HCT116 (cell line): ENCODE results near the gene NKPD1. TPM values are rescaled to one million over a fixed set of nuclear protein-coding genes. Genes with fewer than 3 reads are reported as not detected.

Experiments used
- ATAC-seq: fragments of 200-7000 bp; cut with Tn5 transposase; 2 replicates; pipeline ENCODE4 v1.9.1; 2020; ENCODE audit warnings: mild to moderate bottlenecking, moderate library complexity
- BruUV-seq: library from RNA; stranded (reverse); fragments of 400-500 nt; replicated peaks from 2 replicates; lab custom pipeline; 2021; lab: Mats Ljungman, UMichigan
- CTCF ChIA-PET: fragments of 300-600 bp; sonication (Branson Sonifier 250); formaldehyde crosslinking; loops from one replicate; lab custom pipeline; 2021; ENCODE audit warnings: antibody characterized with exemption; lab: Charles Lee
- POLR2A ChIA-PET: fragments of 300-600, 350-600 bp; sonication (Branson Sonifier 250); formaldehyde crosslinking; loops from one replicate; lab custom pipeline; 2021; ENCODE audit warnings: antibody characterized with exemption; lab: Charles Lee
- RAD21 ChIA-PET, 2 experiments: fragments of 300-600 bp; sonication (Branson Sonifier 250); formaldehyde crosslinking; loops; one replicate each; lab custom pipeline; 2023; ENCODE audit warnings: low total read pairs in 2 of 2; ENCODE audit not compliant: uncharacterized antibody in 2 of 2, unreplicated experiment in 2 of 2, low non-redundant PET in 1 of 2; lab: Charles Lee
- DNase-seq: peaks from one replicate; pipeline ENCODE4 v3.0.0-alpha.2; 2010; ENCODE audit warnings: low read depth, low spot score
- H2AFZ ChIP-seq: fragments of 200-600 bp; shearing (Covaris generic), sonication (generic); 2 replicates; pipeline ENCODE4 v1.6.1; 2017; ENCODE audit warnings: low read depth, mixed run types, mixed read lengths, antibody characterized with exemption, low read length; ENCODE audit not compliant: poor library complexity, severe bottlenecking
- H3K27ac ChIP-seq: 2 replicates; pipeline ENCODE4 v1.5.1; 2012; ENCODE audit warnings: low read depth, low read length
- H3K27me3 ChIP-seq: fragments of 200-600 bp; sonication (generic); 2 replicates; pipeline ENCODE4 v1.6.1; 2016; ENCODE audit warnings: mixed run types, low read length, mixed read lengths; ENCODE audit not compliant: insufficient read depth
- H3K36me3 ChIP-seq, 2 experiments: fragments of 200-500 bp in 1 of 2; fragments of 200-600 bp in 1 of 2; sonication (Bioruptor generic) in 1 of 2; sonication (generic) in 1 of 2; 2 replicates each; pipeline versions ENCODE4 v1.5.1 to v1.6.1; 2014 to 2016; ENCODE audit warnings: low read length in 2 of 2, inconsistent platforms in 1 of 2, mixed read lengths in 1 of 2, mixed run types in 1 of 2; ENCODE audit not compliant: insufficient read depth in 2 of 2, control insufficient read depth in 1 of 2
- H3K4me1 ChIP-seq, 2 experiments: fragments of 200-600 bp in 1 of 2; sonication (generic) in 1 of 2; 2 replicates each; pipeline versions ENCODE4 v1.5.1 to v1.6.1; 2012 to 2017; ENCODE audit warnings: low read length in 2 of 2, inconsistent platforms in 1 of 2, mild to moderate bottlenecking in 1 of 2, mixed read lengths in 1 of 2, mixed run types in 1 of 2, moderate library complexity in 1 of 2; ENCODE audit not compliant: insufficient read depth in 2 of 2, control insufficient read depth in 1 of 2
- H3K4me2 ChIP-seq: fragments of 200-600 bp; sonication (generic); 2 replicates; pipeline ENCODE4 v1.6.1; 2017; ENCODE audit warnings: mixed run types, low read length, mixed read lengths
- H3K4me3 ChIP-seq, 2 experiments: fragments of 200-600 bp in 1 of 2; sonication (generic) in 1 of 2; replicated peaks in 1 of 2; 2 replicates each; pipeline ENCODE4 v1.5.1; 2011 to 2016; ENCODE audit warnings: low read length in 2 of 2, control low read depth in 1 of 2, low read depth in 1 of 2, mild to moderate bottlenecking in 1 of 2, mixed read lengths in 1 of 2, mixed run types in 1 of 2
- H3K79me2 ChIP-seq: fragments of 200-600 bp; sonication (generic); 2 replicates; pipeline ENCODE4 v1.6.1; 2017; ENCODE audit warnings: mild to moderate bottlenecking, mixed run types, low read length, moderate library complexity, mixed read lengths; ENCODE audit not compliant: insufficient read depth
- H3K9ac ChIP-seq: fragments of 200-600 bp; sonication (generic); 2 replicates; pipeline ENCODE4 v1.6.1; 2016; ENCODE audit warnings: low read length, mixed read lengths
- H3K9me2 ChIP-seq: fragments of 200-600 bp; sonication (generic), shearing (Covaris generic); 2 replicates; pipeline ENCODE4 v1.6.1; 2017; ENCODE audit warnings: mixed run types, mild to moderate bottlenecking, moderate library complexity; ENCODE audit not compliant: insufficient read depth
- H3K9me3 ChIP-seq, 2 experiments: fragments of 200-500 bp in 1 of 2; fragments of 200-600 bp in 1 of 2; sonication (Bioruptor generic) in 1 of 2; sonication (generic) in 1 of 2; 2 replicates each; pipeline ENCODE4 v1.6.1; 2014 to 2017; ENCODE audit warnings: low read length in 2 of 2, mixed read lengths in 2 of 2, inconsistent platforms in 1 of 2, low read depth in 1 of 2, mild to moderate bottlenecking in 1 of 2, mixed run types in 1 of 2, moderate library complexity in 1 of 2; ENCODE audit not compliant: control insufficient read depth in 1 of 2, insufficient read depth in 1 of 2
- H4K20me1 ChIP-seq: fragments of 200-600 bp; sonication (generic), shearing (Covaris generic); 2 replicates; pipeline ENCODE4 v1.6.1; 2017; ENCODE audit warnings: mixed run types, mild to moderate bottlenecking, moderate library complexity; ENCODE audit not compliant: insufficient read depth
- ATF3 ChIP-seq: IDR thresholded peaks from 2 replicates; pipeline ENCODE4 v1.6.1; 2012
- CBX3 ChIP-seq: IDR thresholded peaks from 2 replicates; pipeline ENCODE4 v1.6.1; 2012; ENCODE audit warnings: low read depth
- CTCF ChIP-seq, 3 experiments: fragments of 200-600 bp in 1 of 3; sonication (generic) in 1 of 3; IDR thresholded peaks in 2 of 3; conservative IDR thresholded peaks in 1 of 3; 2 replicates each; pipeline ENCODE4 v1.5.1; 2012 to 2017; ENCODE audit warnings: low read depth in 2 of 3, low read length in 2 of 3, antibody characterized with exemption in 1 of 3, borderline replicate concordance in 1 of 3, control low read depth in 1 of 3, mild to moderate bottlenecking in 1 of 3, mixed read lengths in 1 of 3, mixed run types in 1 of 3, moderate library complexity in 1 of 3; ENCODE audit not compliant: insufficient read depth in 1 of 3
- EGR1 ChIP-seq: IDR thresholded peaks from 2 replicates; pipeline ENCODE4 v1.6.1; 2012; ENCODE audit warnings: low read depth
- ELF1 ChIP-seq: IDR thresholded peaks from 2 replicates; pipeline ENCODE4 v1.6.1; 2012; ENCODE audit warnings: low read depth, borderline replicate concordance
- EZH2phosphoT487 ChIP-seq: fragments of 200-600 bp; IDR thresholded peaks from 2 replicates; pipeline ENCODE4 v1.6.1; 2018; ENCODE audit warnings: antibody characterized with exemption, borderline replicate concordance
- FOSL1 ChIP-seq: IDR thresholded peaks from 2 replicates; pipeline ENCODE4 v1.6.1; 2012; ENCODE audit warnings: low read depth
- SIN3A ChIP-seq: IDR thresholded peaks from 2 replicates; pipeline ENCODE4 v1.6.1; 2012; ENCODE audit warnings: low read depth
- SP1 ChIP-seq: IDR thresholded peaks from 2 replicates; pipeline ENCODE4 v1.6.1; 2012; ENCODE audit warnings: low read depth
- SRF ChIP-seq: IDR thresholded peaks from 2 replicates; pipeline ENCODE4 v1.6.1; 2012; ENCODE audit warnings: low read depth
- TCF7L2 ChIP-seq: IDR thresholded peaks from 2 replicates; pipeline ENCODE4 v1.7.0; 2011; ENCODE audit warnings: borderline replicate concordance, inconsistent platforms; ENCODE audit not compliant: insufficient read depth, insufficient read length; ENCODE audit errors: extremely low read depth
- YY1 ChIP-seq: IDR thresholded peaks from 2 replicates; pipeline ENCODE4 v1.6.1; 2011; ENCODE audit warnings: low read length, low read depth, moderate library complexity, mild to moderate bottlenecking; ENCODE audit not compliant: insufficient replicate concordance; ENCODE audit errors: extremely low read depth
- ZBTB33 ChIP-seq: IDR thresholded peaks from 2 replicates; pipeline ENCODE4 v1.6.1; 2011; ENCODE audit warnings: mild to moderate bottlenecking, low read length, moderate library complexity; ENCODE audit not compliant: insufficient replicate concordance; ENCODE audit errors: extremely low read depth
- ZFX ChIP-seq: fragments of 450-650 bp; IDR thresholded peaks from 2 replicates; pipeline ENCODE4 v1.6.1; 2017
- intact Hi-C: fragments of 100-400 bp; cut with micrococcal nuclease; formaldehyde crosslinking; loops from 2 replicates; pipeline ENCODE4 v1.10.0; 2022
- total RNA-seq: library from RNA; stranded (reverse); gene quantifications from one replicate; pipeline ENCODE4 v1.2.1, GENCODE V29; 2021; ENCODE audit not compliant: unreplicated experiment

NKPD1 gene
- total RNA-seq, 1 experiment from 2014 or later = 0.64 TPM

GRCh38 chr19:45122832-45123231, 38.0 kb downstream of the NKPD1 start:
- DNase-seq (no peak), ATAC-seq (no peak)
- no peak for TF ChIP-seq CTCF (IDR thresholded peaks at IDR 0.05 in 2 of 3, conservative IDR thresholded peaks at IDR 0.05 in 1 of 3; ENCODE audit: borderline replicate concordance in 1 of 3, insufficient read depth in 1 of 3, low read depth in 2 of 3, low read length in 2 of 3)
- TF ChIP-seq ATF3 = no peak
- TF ChIP-seq SIN3A = no peak
- TF ChIP-seq ZBTB33 = no peak
- no peak for TF ChIP-seq YY1
- no peak for TF ChIP-seq EZH2phosphoT487
- TF ChIP-seq ZFX = no peak
- TF ChIP-seq TCF7L2 = no peak
- no peak for TF ChIP-seq EGR1
- no peak for TF ChIP-seq FOSL1
- no peak for TF ChIP-seq ELF1
- TF ChIP-seq CBX3 = no peak
- TF ChIP-seq SRF = no peak
- no peak for TF ChIP-seq SP1
- H3K9ac ChIP-seq = no peak overlapping the region
- H4K20me1 ChIP-seq = no peaks in the 10 kb centered on the region
- H3K4me3 ChIP-seq = no peak overlapping the region
- RAD21 ChIA-PET = no interaction called here
- CTCF ChIA-PET = no interaction called here
- no peaks in the 10 kb centered on the region for H3K9me3 ChIP-seq
- POLR2A ChIA-PET = interaction anchor here (0.6 kb wide), 1 partner anchor 40 kb away, joined by 3 read pairs; no protein-coding TSS in a partner anchor
- peaks cover 72% of the 10 kb centered on the region for H3K79me2 ChIP-seq
- H3K4me2 ChIP-seq = no peak overlapping the region
- H3K36me3 ChIP-seq = no peaks in the 10 kb centered on the region
- no TSS peak for BruUV-seq
- intact Hi-C loops = no loop called here
- no peaks in the 10 kb centered on the region for H3K27me3 ChIP-seq
- no peak overlapping the region for H2AFZ ChIP-seq
- no peak overlapping the region for H3K27ac ChIP-seq
- H3K9me2 ChIP-seq = no peaks in the 10 kb centered on the region
- peaks cover 0 to 4% of the 10 kb centered on the region in 2 experiments; a peak in 3 of 4 replicates for H3K4me1 ChIP-seq
